Measurements from ENCODE around the gene MORN3. TPM values are rescaled to one million over a fixed set of nuclear protein-coding genes. Genes with fewer than 3 reads are reported as not detected.
"Not testable (repeated sequence)": the region's sequence is repeated elsewhere in the genome, so short reads cannot be mapped to it uniquely, and the experiment has no call there.

MORN3 gene
- total RNA-seq, 2 donors from 2014 or later: 1.4 to 2.5 TPM

- Mint-ChIP-seq H3K27me3 (no peaks in the 10 kb centered on the region), H3K27ac (peak overlapping the region; percentile 41), H3K4me3 (no peak overlapping the region), H3K4me1 (peaks cover 7% of the 10 kb centered on the region), H3K9me3 (no peaks in the 10 kb centered on the region), H3K36me3 (ENCODE audit: low read depth) (peaks cover 8% of the 10 kb centered on the region)
- ATAC-seq (replicated peaks): no peak
Observed at GRCh38 chr12:121668750-121669520, 519 bp downstream of the MORN3 start.

GRCh38 chr12:121666829-121667228 lies 2.6 kb downstream of the MORN3 start:
- not testable (repeated sequence) for H3K9me3 Mint-ChIP-seq; H3K36me3 Mint-ChIP-seq (ENCODE audit: low read depth); H3K27ac Mint-ChIP-seq; H3K27me3 Mint-ChIP-seq; ATAC-seq (replicated peaks)
- peaks cover 11% of the 10 kb centered on the region for H3K4me1 Mint-ChIP-seq
- peak overlapping the region; percentile 21 for H3K4me3 Mint-ChIP-seq

DNA sequence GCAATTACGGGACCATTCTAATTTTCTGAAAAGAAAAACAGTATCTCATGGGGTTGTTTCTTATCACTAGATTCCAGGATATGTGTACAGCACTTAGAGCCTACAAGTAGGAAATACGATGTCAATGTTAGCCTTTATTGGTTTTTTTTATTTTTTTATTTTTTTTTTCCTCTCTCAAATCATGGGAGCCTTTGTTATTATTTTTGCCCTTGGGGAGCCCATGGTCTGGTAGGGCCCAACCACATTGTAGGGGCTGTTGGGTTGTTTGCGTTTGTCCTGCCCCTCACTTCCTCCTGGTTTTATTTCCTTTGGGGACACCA lies 5.9 kb downstream of the MORN3 start:
- Mint-ChIP-seq H3K4me1 (peaks cover 23% of the 10 kb centered on the region), H3K27ac (peak overlapping the region; percentile 74), H3K36me3 (ENCODE audit: low read depth) (peaks cover 6% of the 10 kb centered on the region), H3K27me3 (no peaks in the 10 kb centered on the region), H3K4me3 (peak overlapping the region; percentile 89), H3K9me3 (no peaks in the 10 kb centered on the region)
- no peak for ATAC-seq (replicated peaks)

GRCh38 chr12:121661353-121662105 lies 7.9 kb downstream of the MORN3 start:
- H3K4me3 Mint-ChIP-seq; H3K9me3 Mint-ChIP-seq; H3K27me3 Mint-ChIP-seq; ATAC-seq (replicated peaks); H3K36me3 Mint-ChIP-seq (ENCODE audit: low read depth): not testable (repeated sequence)
- Mint-ChIP-seq H3K27ac (peak overlapping the region; percentile 68), H3K4me1 (peaks cover 34% of the 10 kb centered on the region)

GRCh38 chr12:121657305-121658008 lies 12.0 kb downstream of the MORN3 start:
- H3K9me3 Mint-ChIP-seq: no peaks in the 10 kb centered on the region
- peaks cover 23% of the 10 kb centered on the region for H3K4me1 Mint-ChIP-seq
- no peaks in the 10 kb centered on the region for H3K27me3 Mint-ChIP-seq
- peak overlapping the region; percentile 99 for H3K27ac Mint-ChIP-seq
- peaks cover 6% of the 10 kb centered on the region for H3K36me3 Mint-ChIP-seq (ENCODE audit: low read depth)
- ATAC-seq (replicated peaks): peak; percentile 78
- H3K4me3 Mint-ChIP-seq: peak overlapping the region; percentile 95

DNA sequence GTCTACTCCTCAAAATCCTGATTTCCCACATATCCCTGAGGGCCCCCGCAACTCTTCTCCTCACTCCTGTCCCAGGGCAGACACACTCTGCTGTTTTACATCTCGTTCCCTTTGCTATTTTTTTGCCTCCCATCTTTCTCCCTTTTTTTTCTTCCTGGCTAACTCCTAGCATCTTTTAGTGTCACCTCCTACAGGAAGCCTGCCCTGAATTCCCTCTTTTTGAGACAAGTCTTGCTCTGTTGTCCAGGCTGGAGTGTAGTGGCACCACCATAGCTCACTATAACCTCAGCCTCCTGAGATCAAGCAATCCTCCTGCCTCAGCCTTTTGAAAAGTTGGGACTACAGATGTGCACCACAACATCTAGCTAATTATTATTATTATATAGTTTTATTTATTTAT lies 13.3 kb downstream of the MORN3 start:
- Mint-ChIP-seq H3K36me3 (ENCODE audit: low read depth) (peaks cover 6% of the 10 kb centered on the region), H3K4me3 (no peak overlapping the region), H3K27ac (no peak overlapping the region), H3K9me3 (no peaks in the 10 kb centered on the region), H3K27me3 (no peaks in the 10 kb centered on the region), H3K4me1 (peaks cover 19% of the 10 kb centered on the region)
- no peak for ATAC-seq (replicated peaks)

DNA sequence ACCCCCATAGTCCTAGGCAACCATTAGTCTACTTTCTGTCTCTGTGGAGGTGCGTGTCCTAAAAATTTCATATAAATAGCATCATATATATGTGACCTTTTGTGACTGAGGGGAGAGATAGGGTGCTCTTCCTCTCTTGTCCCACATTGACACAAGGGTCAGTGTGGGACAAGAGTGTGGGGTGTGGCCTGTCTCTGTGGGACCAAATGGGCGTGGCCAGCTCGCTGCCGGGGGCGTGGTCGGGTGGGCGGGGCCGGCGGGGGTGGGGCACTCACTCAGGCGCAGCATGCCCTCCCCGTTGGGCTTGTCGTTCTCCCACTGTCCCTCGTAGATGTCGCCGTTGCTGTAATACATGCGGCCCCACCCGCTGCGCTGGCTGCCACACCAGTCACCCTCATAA lies 15.5 kb downstream of the MORN3 start:
- H3K36me3 Mint-ChIP-seq (ENCODE audit: low read depth): peaks cover 8% of the 10 kb centered on the region

DNA sequence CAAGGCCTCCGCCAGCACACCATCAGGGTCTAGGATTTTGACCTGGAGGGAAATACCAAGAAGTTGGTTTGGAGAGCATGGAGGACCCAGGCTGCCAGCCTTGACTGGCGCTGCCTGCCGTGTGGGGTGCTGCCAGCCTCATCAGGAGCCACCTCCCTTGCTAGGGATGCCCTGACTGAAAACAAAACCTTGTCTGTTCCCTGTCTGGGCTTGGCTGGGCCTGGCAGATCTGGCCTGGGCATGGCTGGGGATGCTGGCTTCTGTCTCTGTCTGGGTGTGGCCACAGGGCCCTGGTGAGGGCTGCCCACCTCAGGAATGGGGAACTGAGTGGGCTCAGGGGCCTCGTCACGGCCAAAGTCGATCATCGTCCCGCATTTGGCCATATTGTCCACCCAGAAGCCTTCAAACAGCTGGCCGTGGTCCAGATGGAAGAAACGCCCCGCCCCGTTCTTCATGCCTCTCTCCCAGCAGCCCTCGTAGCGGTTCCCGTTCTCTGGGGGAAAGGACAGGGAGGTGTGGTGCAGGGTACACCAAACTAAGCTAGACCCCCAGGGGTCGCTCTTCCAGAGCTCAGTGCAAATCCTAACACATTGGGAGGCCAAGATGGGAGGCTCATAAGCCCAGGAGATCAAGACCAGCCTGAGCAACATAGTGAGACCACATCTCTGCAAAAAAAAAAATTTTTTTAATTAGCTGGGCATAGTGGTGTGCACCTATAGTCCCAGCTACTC lies 16.5 kb downstream of the MORN3 start:
- Mint-ChIP-seq H3K4me1 (peaks cover 20% of the 10 kb centered on the region), H3K4me3 (no peak overlapping the region), H3K36me3 (ENCODE audit: low read depth) (peaks cover 8% of the 10 kb centered on the region), H3K9me3 (no peaks in the 10 kb centered on the region), H3K27ac (no peak overlapping the region), H3K27me3 (no peaks in the 10 kb centered on the region)
- no peak for ATAC-seq (replicated peaks)

More for the DNA sequence above, 15.5 kb downstream of the MORN3 start:
- Mint-ChIP-seq H3K27ac (no peak overlapping the region), H3K4me1 (peaks cover 24% of the 10 kb centered on the region), H3K4me3 (no peak overlapping the region), H3K27me3 (no peaks in the 10 kb centered on the region), H3K9me3 (no peaks in the 10 kb centered on the region)
- no peak for ATAC-seq (replicated peaks)

GRCh38 chr12:121651320-121651719 lies 18.1 kb downstream of the MORN3 start:
- Mint-ChIP-seq H3K36me3 (ENCODE audit: low read depth) (peaks cover 8% of the 10 kb centered on the region), H3K4me1 (peaks cover 10% of the 10 kb centered on the region), H3K9me3 (no peaks in the 10 kb centered on the region), H3K4me3 (no peak overlapping the region), H3K27ac (no peak overlapping the region), H3K27me3 (no peaks in the 10 kb centered on the region)
- no peak for ATAC-seq (replicated peaks)

DNA sequence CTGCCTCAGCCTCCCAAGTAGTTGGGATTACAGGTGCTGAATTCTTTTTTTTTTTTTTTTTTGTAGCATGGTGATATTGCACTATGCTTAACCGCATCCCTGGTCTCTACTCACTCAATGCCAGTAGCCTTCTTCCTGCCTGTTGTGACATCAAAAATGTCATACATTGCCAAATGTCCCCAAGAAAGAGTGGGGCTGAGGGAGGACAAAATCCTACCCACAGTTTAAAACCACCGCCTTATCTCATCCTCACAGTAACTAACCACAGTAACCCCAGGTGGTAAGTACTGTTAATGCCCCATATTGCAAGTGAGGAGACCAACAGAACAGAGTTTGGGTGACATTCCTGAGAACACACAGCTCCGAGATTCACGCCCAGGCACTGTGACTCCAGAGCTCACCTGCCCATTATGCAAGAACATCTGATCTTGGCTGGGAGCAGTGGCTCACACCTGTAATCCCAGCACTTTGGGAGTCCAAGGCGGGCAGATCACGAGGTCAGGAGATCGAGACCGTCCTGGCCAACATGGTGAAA lies 19.6 kb downstream of the MORN3 start:
- H3K9me3 Mint-ChIP-seq: no peaks in the 10 kb centered on the region
- no peaks in the 10 kb centered on the region for H3K27me3 Mint-ChIP-seq
- H3K4me3 Mint-ChIP-seq: no peak overlapping the region
- ATAC-seq (replicated peaks): peak; percentile 75
- peak overlapping the region; percentile 44 for H3K27ac Mint-ChIP-seq
- peaks cover 16% of the 10 kb centered on the region for H3K36me3 Mint-ChIP-seq (ENCODE audit: low read depth)
- peaks cover 10% of the 10 kb centered on the region for H3K4me1 Mint-ChIP-seq

DNA sequence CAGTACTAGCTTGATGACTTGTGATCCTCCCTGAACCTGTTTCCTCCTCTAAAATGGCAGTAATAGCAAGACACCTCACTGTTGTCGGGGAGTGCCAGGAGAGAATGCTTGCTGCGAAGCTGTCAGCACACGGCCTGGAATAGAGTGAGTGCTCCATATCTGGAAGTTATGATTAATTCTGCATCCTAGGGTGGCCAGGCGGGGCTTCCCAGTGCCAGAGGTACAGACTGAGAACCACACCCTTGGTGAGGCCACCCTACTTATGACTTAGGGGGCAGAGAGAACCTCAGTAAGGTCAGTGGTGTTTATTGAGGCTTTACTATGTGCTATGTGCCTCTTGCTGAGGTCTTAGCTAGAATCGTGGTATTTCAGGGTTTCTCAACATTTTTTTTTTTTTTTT lies 20.1 kb downstream of the MORN3 start:
- no peaks in the 10 kb centered on the region for H3K27me3 Mint-ChIP-seq
- no peak overlapping the region for H3K4me3 Mint-ChIP-seq
- no peak for ATAC-seq (replicated peaks)
- peaks cover 16% of the 10 kb centered on the region for H3K36me3 Mint-ChIP-seq (ENCODE audit: low read depth)
- H3K27ac Mint-ChIP-seq: peak overlapping the region; percentile 48
- H3K9me3 Mint-ChIP-seq: no peaks in the 10 kb centered on the region
- peaks cover 10% of the 10 kb centered on the region for H3K4me1 Mint-ChIP-seq

- H3K36me3 Mint-ChIP-seq (ENCODE audit: low read depth): peaks cover 16% of the 10 kb centered on the region
- H3K4me1 Mint-ChIP-seq: peaks cover 10% of the 10 kb centered on the region
- no peak for ATAC-seq (replicated peaks)
- peak overlapping the region; percentile 48 for H3K27ac Mint-ChIP-seq
- no peak overlapping the region for H3K4me3 Mint-ChIP-seq
- no peaks in the 10 kb centered on the region for H3K27me3 Mint-ChIP-seq
- no peaks in the 10 kb centered on the region for H3K9me3 Mint-ChIP-seq
Observed at GRCh38 chr12:121648458-121649028, 20.9 kb downstream of the MORN3 start.

DNA sequence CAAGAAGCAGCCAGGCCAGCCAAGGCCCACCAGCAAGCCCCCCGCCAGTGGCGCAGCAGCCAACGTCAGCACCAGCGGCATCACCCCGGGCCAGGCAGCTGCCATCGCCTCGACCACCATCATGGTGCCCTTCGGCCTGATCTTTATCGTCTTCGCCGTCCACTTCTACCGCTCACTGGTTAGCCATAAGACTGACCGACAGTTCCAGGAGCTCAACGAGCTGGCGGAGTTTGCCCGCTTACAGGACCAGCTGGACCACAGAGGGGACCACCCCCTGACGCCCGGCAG lies 28.2 kb downstream of the MORN3 start:
- H3K36me3 Mint-ChIP-seq (ENCODE audit: low read depth): peaks cover 42% of the 10 kb centered on the region
- H3K4me3 Mint-ChIP-seq: no peak overlapping the region
- peaks cover 12% of the 10 kb centered on the region for H3K4me1 Mint-ChIP-seq
- peak overlapping the region; percentile 44 for H3K27ac Mint-ChIP-seq
- no peaks in the 10 kb centered on the region for H3K9me3 Mint-ChIP-seq
- no peak for ATAC-seq (replicated peaks)
- no peaks in the 10 kb centered on the region for H3K27me3 Mint-ChIP-seq
